OCI-LY7 (cell line): ENCODE measurements around the gene MRM1. TPM values are rescaled to one million over a fixed set of nuclear protein-coding genes. Genes with fewer than 3 reads are reported as not detected.

Source experiments
- BruUV-seq: library from RNA; stranded (reverse); fragments of 400-500 nt; replicated peaks from 2 replicates; lab custom pipeline; 2021; lab: Mats Ljungman, UMichigan
- CTCF ChIA-PET: fragments of 300-600 bp; sonication (Branson Sonifier 250); formaldehyde crosslinking; loops from one replicate; lab custom pipeline; 2022; ENCODE audit warnings: antibody characterized with exemption; ENCODE audit not compliant: unreplicated experiment; lab: Charles Lee
- POLR2A ChIA-PET: fragments of 300-600 bp; sonication (Branson Sonifier 250); formaldehyde crosslinking; loops from one replicate; lab custom pipeline; 2022; ENCODE audit warnings: antibody characterized with exemption; lab: Charles Lee
- DNase-seq: peaks from one replicate; pipeline ENCODE4 v3.0.0-alpha.2; 2015; ENCODE audit warnings: low spot score
- H2AFZ ChIP-seq: fragments of 200-600 bp; sonication (generic), shearing (Covaris generic); 2 replicates; pipeline ENCODE4 v1.6.1; 2014; ENCODE audit warnings: mild to moderate bottlenecking, antibody characterized with exemption, low read length, moderate library complexity
- H3K27ac ChIP-seq: fragments of 200-600 bp; sonication (generic); 2 replicates; pipeline ENCODE4 v1.5.1; 2014; ENCODE audit warnings: mixed run types, low read depth, mild to moderate bottlenecking, moderate library complexity, low read length, inconsistent platforms; ENCODE audit not compliant: poor library complexity, severe bottlenecking
- H3K36me3 ChIP-seq: fragments of 200-600 bp; sonication (generic); 2 replicates; pipeline ENCODE4 v1.6.1; 2014; ENCODE audit warnings: mild to moderate bottlenecking, antibody characterized with exemption, low read length, moderate library complexity, mixed read lengths; ENCODE audit not compliant: insufficient read depth
- H3K4me1 ChIP-seq: fragments of 200-600 bp; sonication (generic); 2 replicates; pipeline ENCODE4 v1.5.1; 2014; ENCODE audit warnings: mild to moderate bottlenecking, low read length; ENCODE audit not compliant: insufficient read depth, poor library complexity, severe bottlenecking
- H3K4me2 ChIP-seq: fragments of 200-600 bp; sonication (generic); 2 replicates; pipeline ENCODE4 v1.6.1; 2014; ENCODE audit warnings: mild to moderate bottlenecking, low read length
- H3K4me3 ChIP-seq: fragments of 200-600 bp; sonication (generic); 2 replicates; pipeline ENCODE4 v1.5.1; 2014; ENCODE audit warnings: mild to moderate bottlenecking, low read depth, low read length; ENCODE audit not compliant: poor library complexity, severe bottlenecking
- H3K79me2 ChIP-seq: fragments of 200-600 bp; sonication (generic); 2 replicates; pipeline ENCODE4 v1.6.1; 2016; ENCODE audit warnings: low read depth, mild to moderate bottlenecking, low read length, moderate library complexity, mixed read lengths; ENCODE audit not compliant: insufficient read depth
- H3K9me2 ChIP-seq: fragments of 200-600 bp; sonication (generic); 2 replicates; pipeline ENCODE4 v1.6.1; 2016; ENCODE audit warnings: mild to moderate bottlenecking, low read length, mixed read lengths; ENCODE audit not compliant: insufficient read depth
- H3K9me3 ChIP-seq: fragments of 200-600 bp; sonication (generic); 2 replicates; pipeline ENCODE4 v1.6.1; 2014; ENCODE audit warnings: mild to moderate bottlenecking, mixed run types, low read length, mixed read lengths
- H4K20me1 ChIP-seq: fragments of 200-600 bp; sonication (generic); 2 replicates; pipeline ENCODE4 v1.6.1; 2014; ENCODE audit warnings: mild to moderate bottlenecking, antibody characterized with exemption, low read length, moderate library complexity, mixed read lengths; ENCODE audit not compliant: insufficient read depth
- EZH2phosphoT487 ChIP-seq: fragments of 200-600 bp; sonication (generic); IDR thresholded peaks from 2 replicates; pipeline ENCODE4 v1.6.1; 2018; ENCODE audit warnings: low read depth, borderline replicate concordance, mild to moderate bottlenecking, mixed run types, antibody characterized with exemption, low read length, moderate library complexity, mixed read lengths
- intact Hi-C: fragments of 100-400 bp; cut with micrococcal nuclease; formaldehyde crosslinking; loops from one replicate; pipeline ENCODE4 v1.10.0; 2022; ENCODE audit not compliant: unreplicated experiment
- total RNA-seq, 2 experiments: library from RNA; depleted of rRNA in 1 of 2; stranded (reverse); fragments of >200 nt in 1 of 2; shearing (Covaris generic) in 1 of 2; gene quantifications; 2 replicates each; pipeline ENCODE4 v1.2.3, GENCODE V29; 2014 to 2022
- TF ChIP-seq, protein P1 (sequence below): fragments of 200-600 bp; sonication (generic); conservative IDR thresholded peaks from 2 replicates; pipeline ENCODE4 v1.5.1; 2014; ENCODE audit warnings: mild to moderate bottlenecking, antibody characterized with exemption, low read length, moderate library complexity, mixed read lengths

Gene MRM1
- total RNA-seq, 2 experiments from 2014 or later: 22.5 to 22.6 TPM

DNA sequence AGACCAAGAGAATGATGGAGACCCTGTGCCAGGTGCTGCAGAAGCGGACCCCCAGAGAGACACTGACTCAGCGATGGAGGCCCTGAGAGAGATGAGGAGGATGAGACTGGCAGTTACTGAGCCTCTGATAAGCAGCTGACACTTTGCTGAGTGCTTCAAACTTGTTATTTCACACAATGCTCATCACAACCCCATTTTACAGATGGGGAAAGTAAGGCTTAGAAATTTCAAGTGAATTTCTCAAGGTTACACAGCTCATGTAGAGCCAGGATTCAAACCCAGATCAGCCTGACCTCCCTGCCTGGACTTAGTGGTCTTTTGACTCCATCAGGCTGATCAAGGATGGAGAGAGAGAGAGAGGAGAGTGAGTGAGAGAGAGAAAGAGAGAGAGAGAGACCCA lies 27.2 kb downstream of the MRM1 start:
- no peaks in the 10 kb centered on the region for H3K36me3 ChIP-seq
- no peak overlapping the region for H3K27ac ChIP-seq
- H3K9me2 ChIP-seq: no peaks in the 10 kb centered on the region
- H3K4me3 ChIP-seq: no peak overlapping the region
- TF ChIP-seq, protein P1, sequence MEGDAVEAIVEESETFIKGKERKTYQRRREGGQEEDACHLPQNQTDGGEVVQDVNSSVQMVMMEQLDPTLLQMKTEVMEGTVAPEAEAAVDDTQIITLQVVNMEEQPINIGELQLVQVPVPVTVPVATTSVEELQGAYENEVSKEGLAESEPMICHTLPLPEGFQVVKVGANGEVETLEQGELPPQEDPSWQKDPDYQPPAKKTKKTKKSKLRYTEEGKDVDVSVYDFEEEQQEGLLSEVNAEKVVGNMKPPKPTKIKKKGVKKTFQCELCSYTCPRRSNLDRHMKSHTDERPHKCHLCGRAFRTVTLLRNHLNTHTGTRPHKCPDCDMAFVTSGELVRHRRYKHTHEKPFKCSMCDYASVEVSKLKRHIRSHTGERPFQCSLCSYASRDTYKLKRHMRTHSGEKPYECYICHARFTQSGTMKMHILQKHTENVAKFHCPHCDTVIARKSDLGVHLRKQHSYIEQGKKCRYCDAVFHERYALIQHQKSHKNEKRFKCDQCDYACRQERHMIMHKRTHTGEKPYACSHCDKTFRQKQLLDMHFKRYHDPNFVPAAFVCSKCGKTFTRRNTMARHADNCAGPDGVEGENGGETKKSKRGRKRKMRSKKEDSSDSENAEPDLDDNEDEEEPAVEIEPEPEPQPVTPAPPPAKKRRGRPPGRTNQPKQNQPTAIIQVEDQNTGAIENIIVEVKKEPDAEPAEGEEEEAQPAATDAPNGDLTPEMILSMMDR: no peak
- no peak for TF ChIP-seq EZH2phosphoT487
- H3K4me2 ChIP-seq: no peak overlapping the region
- DNase-seq: no peak
- H3K9me3 ChIP-seq: no peaks in the 10 kb centered on the region
- H4K20me1 ChIP-seq: no peaks in the 10 kb centered on the region
- no TSS peak for BruUV-seq
- H3K79me2 ChIP-seq: no peaks in the 10 kb centered on the region
- no peak overlapping the region for H2AFZ ChIP-seq
- ChIA-PET CTCF (no interaction called here), POLR2A (no interaction called here)
- H3K4me1 ChIP-seq: no peaks in the 10 kb centered on the region
- intact Hi-C loops: loop anchor here (2.0 to 5.0 kb wide), 3 partner anchors 79 to 610 kb away; no protein-coding TSS in a partner anchor

DNA sequence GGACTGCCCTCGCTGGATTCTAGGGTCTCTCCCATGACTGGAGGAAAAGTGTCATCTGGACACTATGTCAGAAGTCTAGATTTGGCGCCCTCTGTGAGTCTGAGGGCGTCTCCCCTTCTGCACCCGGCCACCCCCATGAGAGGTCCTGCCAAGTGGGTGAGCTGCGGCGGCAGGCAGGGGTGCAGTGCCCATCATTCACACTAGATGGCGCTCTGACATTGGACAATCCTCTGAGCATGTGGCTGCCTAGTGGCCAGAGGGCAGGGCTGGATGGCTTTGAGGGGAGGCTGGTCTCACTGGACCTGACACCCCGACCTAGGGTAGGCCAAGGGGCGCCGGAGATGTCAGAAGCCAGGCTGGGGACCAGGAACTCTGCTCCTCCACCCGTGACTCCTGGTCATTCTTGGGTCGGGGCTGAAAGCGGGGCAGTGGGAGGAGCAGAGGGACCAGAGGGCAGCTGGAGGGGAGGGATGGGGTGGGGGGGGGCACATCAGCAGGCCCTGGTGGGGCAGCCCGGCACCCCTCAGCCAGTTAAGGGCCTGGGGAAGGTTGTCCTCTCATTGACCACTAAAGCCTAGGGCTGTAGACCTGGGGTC lies 28.0 kb downstream of the MRM1 start:
- Histone ChIP-seq H2AFZ (no peak overlapping the region), H4K20me1 (no peaks in the 10 kb centered on the region), H3K4me2 (no peak overlapping the region), H3K9me3 (no peaks in the 10 kb centered on the region), H3K4me3 (no peak overlapping the region), H3K79me2 (no peaks in the 10 kb centered on the region), H3K36me3 (no peaks in the 10 kb centered on the region), H3K9me2 (no peaks in the 10 kb centered on the region), H3K4me1 (no peaks in the 10 kb centered on the region), H3K27ac (no peak overlapping the region)
- ChIA-PET POLR2A (no interaction called here), CTCF (no interaction called here)
- BruUV-seq: no TSS peak
- intact Hi-C loops: loop anchor here (1.0 to 5.0 kb wide), 4 partner anchors 78 to 609 kb away; no protein-coding TSS in a partner anchor
- DNase-seq: peak; percentile 73
- TF ChIP-seq, protein P1: peak; percentile 96
- TF ChIP-seq EZH2phosphoT487: no peak

DNA sequence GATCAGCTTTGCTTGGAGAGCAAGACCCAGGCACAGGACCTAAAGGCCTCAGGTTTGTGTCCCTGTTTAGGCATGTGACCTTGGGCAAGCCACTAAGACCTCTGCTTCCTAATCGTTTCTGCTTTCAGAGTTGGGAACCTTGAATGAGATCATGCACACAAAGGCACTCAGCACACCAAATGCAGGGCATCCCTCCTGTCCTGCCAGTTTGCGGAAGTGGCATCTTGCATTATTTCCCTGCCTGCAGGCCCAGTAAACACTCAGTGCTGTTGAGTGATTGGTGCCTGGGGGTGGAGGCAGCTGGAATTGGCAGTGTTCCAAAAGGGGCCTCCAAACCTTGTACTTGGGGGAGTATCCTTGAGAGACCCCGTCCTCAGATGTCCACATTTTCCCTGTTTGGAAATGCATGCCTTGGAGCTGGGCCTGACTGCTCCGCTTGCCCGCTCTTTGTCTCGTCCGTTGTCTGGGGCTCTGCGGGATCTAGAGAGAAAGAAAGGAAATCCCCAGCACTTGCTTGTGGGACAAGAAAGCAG lies 28.7 kb downstream of the MRM1 start:
- no peaks in the 10 kb centered on the region for H3K36me3 ChIP-seq
- H3K79me2 ChIP-seq: no peaks in the 10 kb centered on the region
- POLR2A ChIA-PET: no interaction called here
- DNase-seq: no peak
- H3K9me3 ChIP-seq: no peaks in the 10 kb centered on the region
- intact Hi-C loops: loop anchor here (1.0 to 5.0 kb wide), 4 partner anchors 77 to 609 kb away; no protein-coding TSS in a partner anchor
- H2AFZ ChIP-seq: no peak overlapping the region
- no peaks in the 10 kb centered on the region for H3K9me2 ChIP-seq
- no peaks in the 10 kb centered on the region for H3K4me1 ChIP-seq
- CTCF ChIA-PET: no interaction called here
- BruUV-seq: no TSS peak
- H4K20me1 ChIP-seq: no peaks in the 10 kb centered on the region
- no peak overlapping the region for H3K4me2 ChIP-seq
- H3K27ac ChIP-seq: no peak overlapping the region
- TF ChIP-seq, protein P1: no peak
- TF ChIP-seq EZH2phosphoT487: no peak
- H3K4me3 ChIP-seq: no peak overlapping the region
